ENCODE measurements around the gene HS2ST1. TPM values are rescaled to one million over a fixed set of nuclear protein-coding genes. Genes with fewer than 3 reads are reported as not detected.

The HS2ST1 gene
- total RNA-seq = 21.1 and 24.6 TPM in 2 replicates

GRCh38 chr1:86914601-86914997, at the start of gene HS2ST1:
HS2ST1 (plus strand) TSS chr1:86914635.

GRCh38 chr1:86913896-86914600, 387 bp upstream of the HS2ST1 start, which contains the start of gene SELENOF:
SELENOF (minus strand) TSS chr1:86914126; CDS start chr1:86914111, 15 bp downstream.

Other genes with a start within 250 kb of the HS2ST1 start
- 42.9 and 45.4 TPM in 2 replicates for gene SH3GLB1, start 210.1 kb upstream of the HS2ST1 start, total RNA-seq
- gene SELENOF, start 509 bp upstream of the HS2ST1 start, total RNA-seq = 213 and 260 TPM in 2 replicates